Pancreas (tissue), 10 donors: ENCODE measurements around the gene OSBP. TPM values are rescaled to one million over a fixed set of nuclear protein-coding genes. Genes with fewer than 3 reads are reported as not detected.

ENCODE experiments used
- ATAC-seq, 4 donors: fragments of 200-7000 bp; cut with Tn5 transposase; one replicate each; pipeline versions ENCODE4 v1.8.0 to v1.9.1; 2020; ENCODE audit warnings: mild to moderate bottlenecking in 4 of 4, moderate library complexity in 4 of 4
- DNase-seq, 6 donors: peaks; one replicate each; pipeline ENCODE4 v3.0.0-alpha.2; 2020
- FAIRE-seq: peaks from 2 replicates; lab custom pipeline; 2012; peaks lifted over from hg19 to GRCh38; lab: Jason Lieb, UNC
- H3K27ac ChIP-seq, 4 donors: fragments of 200-600 bp; sonication (generic); 1 replicate in 3 of 4; 2 replicates in 1 of 4; pipeline versions ENCODE4 v1.5.0 to v1.8.0; 2020
- H3K27me3 ChIP-seq, 4 donors: fragments of 200-600 bp; one replicate each; pipeline ENCODE4 v1.8.0; 2021
- H3K36me3 ChIP-seq, 3 donors: fragments of 200-600 bp; sonication (generic) in 1 of 3; one replicate each; pipeline versions ENCODE4 v1.5.0 to v1.8.0; 2020 to 2021
- H3K4me1 ChIP-seq, 3 donors: fragments of 200-600 bp; one replicate each; pipeline ENCODE4 v1.8.0; 2021
- H3K4me3 ChIP-seq, 4 donors: fragments of 200-600 bp; sonication (generic) in 2 of 4; one replicate each; pipeline versions ENCODE4 v1.5.0 to v1.8.0; 2020 to 2021
- H3K9me3 ChIP-seq, 4 donors: fragments of 200-600 bp; one replicate each; pipeline ENCODE4 v1.8.0; 2021
- WGBS, 2 donors: extraction: QIAGEN DNeasy Blood & Tissue Kit; methylation state at CpG; one replicate each; pipeline ENCODE4 v1.1.7; 2013; 5-methylcytosine and 5-hydroxymethylcytosine counted together
- intact Hi-C, 3 donors: fragments of 100-400 bp; cut with DNase I; formaldehyde crosslinking; loops; one replicate each; pipeline versions ENCODE4 v1.11.1 to v1.14.2; 2022
- microRNA-seq, 2 donors: library from miRNA; unstranded; fragments of <30 nt; microRNA quantifications; one replicate each; pipeline versions ENCODE4 to v1.1.0, GENCODE V29; 2019 to 2020
- polyA plus RNA-seq, 2 donors: library from polyadenylated mRNA; stranded (reverse); fragments of 200-250 nt; gene quantifications; one replicate each; pipeline ENCODE4 v1.2.3, GENCODE V29; 2013
- total RNA-seq, 6 donors: library from RNA; stranded (reverse); fragmentation: NEBNext Ultra II Directional in 4 of 6; extraction: Animal tissue kit (Norgen Biotek cat#: 25700) in 4 of 6; gene quantifications; one replicate each; pipeline versions ENCODE4 v1.2.1 to v1.2.4, GENCODE V29; 2021 to 2023
- TF ChIP-seq, protein P1 (sequence below), 4 donors: fragments of 200-600 bp; sonication (generic) in 3 of 4; IDR thresholded peaks; one replicate each; pipeline versions ENCODE4 v1.5.0 to v1.8.0; 2021; ENCODE audit warnings: antibody characterized with exemption in 4 of 4
- donor health status: healthy with polysubstance abuse.
- donor health status: DM: no; HTN: no; CAD: no; lungs with moderate emphysema.
- donor health status: DM: no; HTN: no; CAD: no.
- donor health status: control.
- donor health status: control.
- donor health status: Bipolar disorder and iron deficiency.
- donor health status: DM: yes; HTN: yes; CAD: no.
- donor health status: DM: no; HTN: no; CAD: no.
- donor health status: DM: no; HTN: no; CAD: no.
- donor health status: DM: yes; HTN: yes; CAD: no.

OSBP gene
- total and polyA plus RNA-seq, 8 donors, result 12.4 to 39.7 (median 35.3) TPM

GRCh38 chr11:59532620-59533019 lies 83.0 kb downstream of the OSBP start:
- no peak for FAIRE-seq
- 58 to 67% methylated on average over 2 of the region's 2 CpGs for WGBS, 2 donors
- no peak for ATAC-seq

GRCh38 chr11:59528711-59529110 lies 86.9 kb downstream of the OSBP start:
- H3K4me1 ChIP-seq, result no peaks in the 10 kb centered on the region
- H3K27me3 ChIP-seq, result no peaks in the 10 kb centered on the region
- no peaks in the 10 kb centered on the region for H3K36me3 ChIP-seq
- no peak overlapping the region for H3K4me3 ChIP-seq
- intact Hi-C loops, result no loop called here
- FAIRE-seq, result no peak
- 58 to 61% methylated on average over 7 of the region's 7 CpGs for WGBS, 2 donors
- no peak overlapping the region for H3K27ac ChIP-seq
- no peaks in the 10 kb centered on the region for H3K9me3 ChIP-seq
- no peak for DNase-seq
- TF ChIP-seq, protein P1, sequence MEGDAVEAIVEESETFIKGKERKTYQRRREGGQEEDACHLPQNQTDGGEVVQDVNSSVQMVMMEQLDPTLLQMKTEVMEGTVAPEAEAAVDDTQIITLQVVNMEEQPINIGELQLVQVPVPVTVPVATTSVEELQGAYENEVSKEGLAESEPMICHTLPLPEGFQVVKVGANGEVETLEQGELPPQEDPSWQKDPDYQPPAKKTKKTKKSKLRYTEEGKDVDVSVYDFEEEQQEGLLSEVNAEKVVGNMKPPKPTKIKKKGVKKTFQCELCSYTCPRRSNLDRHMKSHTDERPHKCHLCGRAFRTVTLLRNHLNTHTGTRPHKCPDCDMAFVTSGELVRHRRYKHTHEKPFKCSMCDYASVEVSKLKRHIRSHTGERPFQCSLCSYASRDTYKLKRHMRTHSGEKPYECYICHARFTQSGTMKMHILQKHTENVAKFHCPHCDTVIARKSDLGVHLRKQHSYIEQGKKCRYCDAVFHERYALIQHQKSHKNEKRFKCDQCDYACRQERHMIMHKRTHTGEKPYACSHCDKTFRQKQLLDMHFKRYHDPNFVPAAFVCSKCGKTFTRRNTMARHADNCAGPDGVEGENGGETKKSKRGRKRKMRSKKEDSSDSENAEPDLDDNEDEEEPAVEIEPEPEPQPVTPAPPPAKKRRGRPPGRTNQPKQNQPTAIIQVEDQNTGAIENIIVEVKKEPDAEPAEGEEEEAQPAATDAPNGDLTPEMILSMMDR (IDR thresholded peaks at IDR 0.05), result no peak
- no peak for ATAC-seq

More at GRCh38 chr11:59532620-59533019, 83.0 kb downstream of the OSBP start:
- no peaks in the 10 kb centered on the region for H3K36me3 ChIP-seq
- no peaks in the 10 kb centered on the region for H3K9me3 ChIP-seq
- H3K27ac ChIP-seq, result no peak overlapping the region
- H3K4me1 ChIP-seq, result no peaks in the 10 kb centered on the region
- intact Hi-C loops, result loop anchor here in 1 of 3 donors (5.0 kb wide), 1 partner anchor 145 kb away; no protein-coding TSS in a partner anchor
- TF ChIP-seq, protein P1 (IDR thresholded peaks at IDR 0.05), result no peak
- H3K4me3 ChIP-seq, result no peak overlapping the region
- no peaks in the 10 kb centered on the region for H3K27me3 ChIP-seq
- DNase-seq, result no peak

Small RNAs within 50 kb of the gene (microRNA-seq; reads per million reads assigned to microRNA genes)
- gene MIR3162, result 0.29 to 0.39 reads per million in 2 donors

Other genes starting within 250 kb of the OSBP start
- not detected for gene OR5A2, start 189.4 kb downstream of the OSBP start, total RNA-seq
- under 1 TPM in 1 of 2 donors, not detected in 1; under 0.01 TPM for gene OR5A2, start 189.4 kb downstream of the OSBP start, polyA plus RNA-seq
- not detected for gene OR5A1, start 179.3 kb downstream of the OSBP start, total RNA-seq
- gene OR5A1, start 179.3 kb downstream of the OSBP start, polyA plus RNA-seq, result not detected
- not detected for gene OR4D6, start 158.8 kb downstream of the OSBP start, total RNA-seq
- not detected for gene OR4D6, start 158.8 kb downstream of the OSBP start, polyA plus RNA-seq
- not detected for gene OR4D10, start 142.5 kb downstream of the OSBP start, total RNA-seq
- not detected for gene OR4D10, start 142.5 kb downstream of the OSBP start, polyA plus RNA-seq
- gene OR4D11, start 112.2 kb downstream of the OSBP start, total RNA-seq, result not detected
- gene OR4D11, start 112.2 kb downstream of the OSBP start, polyA plus RNA-seq, result not detected
- not detected for gene OR4D9, start 104.2 kb downstream of the OSBP start, total RNA-seq
- gene OR4D9, start 104.2 kb downstream of the OSBP start, polyA plus RNA-seq, result not detected
- 10 to 100 TPM in 2 of 6 donors, 1 to 10 TPM in 4; 6.5 to 12.9 (median 8.1) TPM for gene PATL1, start 53.3 kb upstream of the OSBP start, total RNA-seq
- 1 to 10 TPM; 4.5 to 6.8 TPM for gene PATL1, start 53.3 kb upstream of the OSBP start, polyA plus RNA-seq
- not detected for gene OR10V1, start 98.1 kb upstream of the OSBP start, total RNA-seq
- gene OR10V1, start 98.1 kb upstream of the OSBP start, polyA plus RNA-seq, result not detected
- gene STX3, start 139.6 kb upstream of the OSBP start, total RNA-seq, result 10 to 100 TPM; 12.1 to 21.5 (median 15.3) TPM
- gene STX3, start 139.6 kb upstream of the OSBP start, polyA plus RNA-seq, result 10 to 100 TPM; 12.9 to 20.5 TPM
- gene MRPL16, start 195.0 kb upstream of the OSBP start, total RNA-seq, result 10 to 100 TPM; 17.0 to 23.4 (median 19.6) TPM
- gene MRPL16, start 195.0 kb upstream of the OSBP start, polyA plus RNA-seq, result 10 to 100 TPM; 30.3 to 36.6 TPM
- gene CBLIF, start 229.7 kb upstream of the OSBP start, total RNA-seq, result 1 to 10 TPM in 1 of 6 donors, under 1 TPM in 2, not detected in 3; 0.55 to 2.1 (median 0.61) TPM
- under 1 TPM in 1 of 2 donors, not detected in 1; 0.05 TPM for gene CBLIF, start 229.7 kb upstream of the OSBP start, polyA plus RNA-seq